Peyer's patch (tissue), 4 donors: ENCODE results near the gene ADCY3. TPM values are rescaled to one million over a fixed set of nuclear protein-coding genes. Genes with fewer than 3 reads are reported as not detected.
A peak's percentile ranks its signal among the peaks of the same experiment; 100 is the strongest.

Experiments
- DNase-seq, 3 donors: peaks; one replicate each; pipeline ENCODE4 v3.0.0-alpha.2; 2017 to 2019
- H3K27ac ChIP-seq, 4 donors: fragments of 200-600 bp; sonication (generic); one replicate each; pipeline ENCODE4 v1.5.1; 2016 to 2019
- H3K27me3 ChIP-seq, 2 donors: fragments of 200-600 bp; sonication (generic); one replicate each; pipeline ENCODE4 v1.5.1; 2019
- H3K36me3 ChIP-seq, 3 donors: fragments of 200-600 bp; sonication (generic); one replicate each; pipeline ENCODE4 v1.5.1; 2016 to 2019
- H3K4me1 ChIP-seq, 4 donors: fragments of 200-600 bp; sonication (generic); one replicate each; pipeline ENCODE4 v1.5.1; 2016 to 2019
- H3K4me3 ChIP-seq, 4 donors: fragments of 200-600 bp; sonication (generic); 1 replicate in 3 of 4; 2 replicates in 1 of 4; pipeline ENCODE4 v1.5.1; 2016 to 2019; ENCODE audit warnings: mild to moderate bottlenecking in 1 of 4
- H3K9me3 ChIP-seq, 4 donors: fragments of 200-600 bp; sonication (generic); one replicate each; pipeline ENCODE4 v1.5.1; 2016 to 2019; ENCODE audit warnings: mild to moderate bottlenecking in 1 of 4
- CTCF ChIP-seq, 6 experiments: fragments of 450-650 bp in 4 of 6; fragments of 200-600 bp in 2 of 6; sonication (generic) in 1 of 6; IDR thresholded peaks; one replicate each; pipeline ENCODE4 v1.5.1; 2017 to 2019; ENCODE audit warnings: antibody characterized with exemption in 6 of 6, mild to moderate bottlenecking in 3 of 6, moderate library complexity in 1 of 6
- POLR2A ChIP-seq, 2 donors: fragments of 450-650 bp; IDR thresholded peaks; one replicate each; pipeline ENCODE4 v1.5.1; 2017; ENCODE audit warnings: antibody characterized with exemption in 2 of 2, mild to moderate bottlenecking in 2 of 2, moderate library complexity in 2 of 2
- total RNA-seq, 4 donors: library from RNA; depleted of rRNA; stranded (reverse); fragments of >200 nt; gene quantifications; one replicate each; pipeline ENCODE4 v1.1.0, GENCODE V29; 2016

Gene ADCY3
- total RNA-seq, 4 donors from 2014 or later: 23.6 to 195 (median 56.4) TPM

GRCh38 chr2:24935145-24935544 lies 15.1 kb upstream of the ADCY3 start:
- Histone ChIP-seq H3K36me3 (no peaks in the 10 kb centered on the region), H3K27ac (no peak overlapping the region), H3K27me3 (no peaks in the 10 kb centered on the region), H3K9me3 (no peaks in the 10 kb centered on the region), H3K4me1 (no peaks in the 10 kb centered on the region), H3K4me3 (no peak overlapping the region)
- DNase-seq: no peak
- TF ChIP-seq POLR2A (IDR thresholded peaks at IDR 0.05) (no peak), CTCF (IDR thresholded peaks at IDR 0.05) (no peak)

- Histone ChIP-seq H3K4me3 (no peak overlapping the region), H3K9me3 (no peaks in the 10 kb centered on the region), H3K4me1 (no peaks in the 10 kb centered on the region), H3K27ac (no peak overlapping the region), H3K27me3 (no peaks in the 10 kb centered on the region), H3K36me3 (no peaks in the 10 kb centered on the region)
- TF ChIP-seq POLR2A (IDR thresholded peaks at IDR 0.05) (no peak), CTCF (IDR thresholded peaks at IDR 0.05) (no peak)
- no peak for DNase-seq
Observed at GRCh38 chr2:24932715-24933114, 12.7 kb upstream of the ADCY3 start.

GRCh38 chr2:24930768-24931167 lies 10.7 kb upstream of the ADCY3 start:
- no peak overlapping the region for H3K27ac ChIP-seq
- H3K4me1 ChIP-seq: peaks cover 0 to 13% (median 4%) of the 10 kb centered on the region in 4 donors
- H3K27me3 ChIP-seq: no peaks in the 10 kb centered on the region
- peak in 1 of 3 donors; percentile 36 for DNase-seq
- H3K9me3 ChIP-seq: no peaks in the 10 kb centered on the region
- no peaks in the 10 kb centered on the region for H3K36me3 ChIP-seq
- H3K4me3 ChIP-seq: no peak overlapping the region
- no peak for TF ChIP-seq POLR2A (IDR thresholded peaks at IDR 0.05)
- TF ChIP-seq CTCF (IDR thresholded peaks at IDR 0.05): no peak

- TF ChIP-seq POLR2A (IDR thresholded peaks at IDR 0.05) (no peak), CTCF (IDR thresholded peaks at IDR 0.05) (peak in 1 of 6 experiments; percentile 7)
- peaks cover 0 to 13% (median 4%) of the 10 kb centered on the region in 4 donors for H3K4me1 ChIP-seq
- H3K27ac ChIP-seq: no peak overlapping the region
- no peaks in the 10 kb centered on the region for H3K9me3 ChIP-seq
- peak in 1 of 3 donors; percentile 22 for DNase-seq
- no peak overlapping the region for H3K4me3 ChIP-seq
- no peaks in the 10 kb centered on the region for H3K27me3 ChIP-seq
- no peaks in the 10 kb centered on the region for H3K36me3 ChIP-seq
Observed at GRCh38 chr2:24929230-24929629, 9.2 kb upstream of the ADCY3 start.

GRCh38 chr2:24928036-24928435 lies 8.0 kb upstream of the ADCY3 start:
- Histone ChIP-seq H3K36me3 (no peaks in the 10 kb centered on the region), H3K27ac (no peak overlapping the region), H3K4me3 (no peak overlapping the region), H3K9me3 (no peaks in the 10 kb centered on the region), H3K27me3 (no peaks in the 10 kb centered on the region), H3K4me1 (peaks cover 0 to 13% (median 4%) of the 10 kb centered on the region in 4 donors)
- TF ChIP-seq CTCF (IDR thresholded peaks at IDR 0.05): no peak
- peak in 1 of 3 donors; percentile 9 for DNase-seq
